HEK293 (cell line): ENCODE results near the gene SPTAN1.

Experiments used
- HIC1 ChIP-seq: fragments of 450-650 bp; formaldehyde crosslinking; IDR thresholded peaks from 2 replicates; pipeline ENCODE4 v1.5.1; 2016; ENCODE audit warnings: missing biosample characterization, missing genetic modification characterization
- KLF9 ChIP-seq: fragments of 450-650 bp; formaldehyde crosslinking; IDR thresholded peaks from 2 replicates; pipeline ENCODE4 v1.5.1; 2016; ENCODE audit warnings: missing biosample characterization, missing genetic modification characterization, low read depth
- SP2 ChIP-seq: fragments of 450-650 bp; formaldehyde crosslinking; IDR thresholded peaks from 2 replicates; pipeline ENCODE4 v1.5.1; 2016; ENCODE audit warnings: missing biosample characterization, missing genetic modification characterization
- ZBTB17 ChIP-seq: fragments of 450-650 bp; formaldehyde crosslinking; IDR thresholded peaks from 2 replicates; pipeline ENCODE4 v1.5.1; 2016; ENCODE audit warnings: missing biosample characterization, missing genetic modification characterization
- ZNF214 ChIP-seq: fragments of 450-650 bp; formaldehyde crosslinking; IDR thresholded peaks from 2 replicates; pipeline ENCODE4 v1.5.1; 2017; ENCODE audit warnings: missing biosample characterization, mild to moderate bottlenecking, missing genetic modification characterization, borderline replicate concordance
- ZNF692 ChIP-seq: fragments of 450-650 bp; formaldehyde crosslinking; IDR thresholded peaks from 2 replicates; pipeline ENCODE4 v1.5.1; 2016; ENCODE audit warnings: missing biosample characterization, missing genetic modification characterization
- ZNF776 ChIP-seq: fragments of 450-650 bp; formaldehyde crosslinking; IDR thresholded peaks from 2 replicates; pipeline ENCODE4 v1.5.0; 2017; ENCODE audit warnings: missing biosample characterization, missing genetic modification characterization, borderline replicate concordance
- ZNF785 ChIP-seq: fragments of 450-650 bp; formaldehyde crosslinking; IDR thresholded peaks from 2 replicates; pipeline ENCODE4 v1.5.1; 2016; ENCODE audit warnings: missing biosample characterization, missing genetic modification characterization
- ZNF843 ChIP-seq: fragments of 450-650 bp; formaldehyde crosslinking; IDR thresholded peaks from 2 replicates; pipeline ENCODE4 v1.5.1; 2016; ENCODE audit warnings: missing biosample characterization, missing genetic modification characterization
- TF ChIP-seq, protein P1 (sequence below): fragments of 450-650 bp; formaldehyde crosslinking; IDR thresholded peaks from 2 replicates; pipeline ENCODE4 v1.5.1; 2016; ENCODE audit warnings: missing biosample characterization, missing genetic modification characterization
- TF ChIP-seq, protein P2 (sequence below): fragments of 450-650 bp; formaldehyde crosslinking; IDR thresholded peaks from 2 replicates; pipeline ENCODE4 v1.5.1; 2016; ENCODE audit warnings: missing biosample characterization, missing genetic modification characterization
- TF ChIP-seq, protein P3 (sequence below): fragments of 450-650 bp; formaldehyde crosslinking; optimal IDR thresholded peaks from 2 replicates; pipeline ENCODE3; 2016; ENCODE audit warnings: missing biosample characterization, mild to moderate bottlenecking, missing genetic modification characterization

DNA sequence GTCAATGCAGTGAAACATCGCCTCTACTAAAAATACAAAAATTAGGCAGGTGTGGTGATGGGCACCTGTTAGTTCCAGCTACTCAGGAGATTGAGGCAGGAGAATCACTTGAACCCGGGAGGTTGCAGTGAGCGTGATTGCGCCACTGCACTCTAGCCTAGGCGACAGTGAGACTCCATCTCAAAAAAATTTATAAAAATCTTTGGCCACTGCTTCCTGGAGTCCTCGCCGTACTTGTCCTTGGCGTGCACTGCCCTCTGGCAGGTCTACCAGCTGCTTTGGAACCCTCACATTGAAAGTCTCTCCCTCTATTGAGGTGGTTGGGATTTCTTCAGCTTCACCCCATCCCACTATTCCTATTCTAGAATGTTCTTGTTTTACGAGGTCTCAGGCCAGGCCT is 79.2 kb downstream of the SPTAN1 start:
- TF ChIP-seq ZNF214 (tag by site-specific recombination) = no peak
- no peak for TF ChIP-seq ZNF776 (tag by site-specific recombination)
- TF ChIP-seq, protein P1, sequence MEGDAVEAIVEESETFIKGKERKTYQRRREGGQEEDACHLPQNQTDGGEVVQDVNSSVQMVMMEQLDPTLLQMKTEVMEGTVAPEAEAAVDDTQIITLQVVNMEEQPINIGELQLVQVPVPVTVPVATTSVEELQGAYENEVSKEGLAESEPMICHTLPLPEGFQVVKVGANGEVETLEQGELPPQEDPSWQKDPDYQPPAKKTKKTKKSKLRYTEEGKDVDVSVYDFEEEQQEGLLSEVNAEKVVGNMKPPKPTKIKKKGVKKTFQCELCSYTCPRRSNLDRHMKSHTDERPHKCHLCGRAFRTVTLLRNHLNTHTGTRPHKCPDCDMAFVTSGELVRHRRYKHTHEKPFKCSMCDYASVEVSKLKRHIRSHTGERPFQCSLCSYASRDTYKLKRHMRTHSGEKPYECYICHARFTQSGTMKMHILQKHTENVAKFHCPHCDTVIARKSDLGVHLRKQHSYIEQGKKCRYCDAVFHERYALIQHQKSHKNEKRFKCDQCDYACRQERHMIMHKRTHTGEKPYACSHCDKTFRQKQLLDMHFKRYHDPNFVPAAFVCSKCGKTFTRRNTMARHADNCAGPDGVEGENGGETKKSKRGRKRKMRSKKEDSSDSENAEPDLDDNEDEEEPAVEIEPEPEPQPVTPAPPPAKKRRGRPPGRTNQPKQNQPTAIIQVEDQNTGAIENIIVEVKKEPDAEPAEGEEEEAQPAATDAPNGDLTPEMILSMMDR (tag by site-specific recombination) = no peak
- no peak for TF ChIP-seq SP2 (tag by site-specific recombination)
- TF ChIP-seq ZBTB17 = no peak
- TF ChIP-seq KLF9 (tag by site-specific recombination) = no peak
- TF ChIP-seq, protein P2, sequence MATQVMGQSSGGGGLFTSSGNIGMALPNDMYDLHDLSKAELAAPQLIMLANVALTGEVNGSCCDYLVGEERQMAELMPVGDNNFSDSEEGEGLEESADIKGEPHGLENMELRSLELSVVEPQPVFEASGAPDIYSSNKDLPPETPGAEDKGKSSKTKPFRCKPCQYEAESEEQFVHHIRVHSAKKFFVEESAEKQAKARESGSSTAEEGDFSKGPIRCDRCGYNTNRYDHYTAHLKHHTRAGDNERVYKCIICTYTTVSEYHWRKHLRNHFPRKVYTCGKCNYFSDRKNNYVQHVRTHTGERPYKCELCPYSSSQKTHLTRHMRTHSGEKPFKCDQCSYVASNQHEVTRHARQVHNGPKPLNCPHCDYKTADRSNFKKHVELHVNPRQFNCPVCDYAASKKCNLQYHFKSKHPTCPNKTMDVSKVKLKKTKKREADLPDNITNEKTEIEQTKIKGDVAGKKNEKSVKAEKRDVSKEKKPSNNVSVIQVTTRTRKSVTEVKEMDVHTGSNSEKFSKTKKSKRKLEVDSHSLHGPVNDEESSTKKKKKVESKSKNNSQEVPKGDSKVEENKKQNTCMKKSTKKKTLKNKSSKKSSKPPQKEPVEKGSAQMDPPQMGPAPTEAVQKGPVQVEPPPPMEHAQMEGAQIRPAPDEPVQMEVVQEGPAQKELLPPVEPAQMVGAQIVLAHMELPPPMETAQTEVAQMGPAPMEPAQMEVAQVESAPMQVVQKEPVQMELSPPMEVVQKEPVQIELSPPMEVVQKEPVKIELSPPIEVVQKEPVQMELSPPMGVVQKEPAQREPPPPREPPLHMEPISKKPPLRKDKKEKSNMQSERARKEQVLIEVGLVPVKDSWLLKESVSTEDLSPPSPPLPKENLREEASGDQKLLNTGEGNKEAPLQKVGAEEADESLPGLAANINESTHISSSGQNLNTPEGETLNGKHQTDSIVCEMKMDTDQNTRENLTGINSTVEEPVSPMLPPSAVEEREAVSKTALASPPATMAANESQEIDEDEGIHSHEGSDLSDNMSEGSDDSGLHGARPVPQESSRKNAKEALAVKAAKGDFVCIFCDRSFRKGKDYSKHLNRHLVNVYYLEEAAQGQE (tag by site-specific recombination) = no peak
- TF ChIP-seq ZNF692 = no peak
- no peak for TF ChIP-seq ZNF843 (tag by site-specific recombination)
- TF ChIP-seq, protein P3, sequence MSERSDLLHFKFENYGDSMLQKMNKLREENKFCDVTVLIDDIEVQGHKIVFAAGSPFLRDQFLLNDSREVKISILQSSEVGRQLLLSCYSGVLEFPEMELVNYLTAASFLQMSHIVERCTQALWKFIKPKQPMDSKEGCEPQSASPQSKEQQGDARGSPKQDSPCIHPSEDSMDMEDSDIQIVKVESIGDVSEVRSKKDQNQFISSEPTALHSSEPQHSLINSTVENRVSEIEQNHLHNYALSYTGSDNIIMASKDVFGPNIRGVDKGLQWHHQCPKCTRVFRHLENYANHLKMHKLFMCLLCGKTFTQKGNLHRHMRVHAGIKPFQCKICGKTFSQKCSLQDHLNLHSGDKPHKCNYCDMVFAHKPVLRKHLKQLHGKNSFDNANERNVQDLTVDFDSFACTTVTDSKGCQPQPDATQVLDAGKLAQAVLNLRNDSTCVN = no peak
- TF ChIP-seq ZNF785 (tag by site-specific recombination) = no peak
- TF ChIP-seq HIC1 (tag by site-specific recombination) = no peak
